Thoracic aorta (tissue), 2 donors: ENCODE measurements around the gene MBOAT7. TPM values are rescaled to one million over a fixed set of nuclear protein-coding genes. Genes with fewer than 3 reads are reported as not detected.
"Not testable (repeated sequence)": the region's sequence is repeated elsewhere in the genome, so short reads cannot be mapped to it uniquely, and the experiment has no call there.

Experiments used
- ATAC-seq: fragments of 150-250 bp; one replicate; pipeline ENCODE4 v1.8.0; 2017; ENCODE audit warnings: low read depth; ENCODE audit not compliant: insufficient number of reproducible peaks, low FRiP score
- DNase-seq: peaks from one replicate; pipeline ENCODE4 v3.0.0-alpha.2; 2020; ENCODE audit warnings: low spot score
- H3K27ac ChIP-seq, 2 donors: fragments of 200-600 bp; sonication (generic); 1 replicate in 1 of 2; 2 replicates in 1 of 2; pipeline ENCODE4 v1.5.1; 2016; ENCODE audit warnings: mild to moderate bottlenecking in 2 of 2, moderate library complexity in 2 of 2
- H3K27me3 ChIP-seq: fragments of 200-600 bp; sonication (generic); replicated peaks from 2 replicates; pipeline ENCODE4 v1.6.0; 2016; ENCODE audit warnings: mild to moderate bottlenecking; ENCODE audit not compliant: insufficient read depth
- H3K36me3 ChIP-seq: fragments of 200-600 bp; sonication (generic); one replicate; pipeline ENCODE4 v1.5.1; 2016
- H3K4me1 ChIP-seq, 2 donors: fragments of 200-600 bp; sonication (generic); 1 replicate in 1 of 2; 2 replicates in 1 of 2; pipeline versions ENCODE4 v1.5.1 to v1.6.0; 2016; ENCODE audit warnings: low read depth in 2 of 2, mild to moderate bottlenecking in 1 of 2; ENCODE audit not compliant: control insufficient read depth in 1 of 2
- H3K4me3 ChIP-seq: fragments of 200-600 bp; sonication (generic); 2 replicates; pipeline ENCODE4 v1.5.1; 2016; ENCODE audit warnings: mild to moderate bottlenecking
- H3K9me3 ChIP-seq: fragments of 200-600 bp; sonication (generic); 2 replicates; pipeline ENCODE4 v1.5.1; 2016
- CTCF ChIP-seq: fragments of 200-600 bp; sonication (generic); IDR thresholded peaks from one replicate; pipeline ENCODE4 v1.5.1; 2019; ENCODE audit warnings: antibody characterized with exemption
- total RNA-seq, 2 donors: library from RNA; depleted of rRNA; stranded (reverse); fragments of >200 nt; gene quantifications; one replicate each; pipeline versions ENCODE4 v1.1.0 to v1.2.3, GENCODE V29; 2016

Gene MBOAT7
- total RNA-seq, 2 donors from 2014 or later, result 46.0 to 61.1 TPM

GRCh38 chr19:54201172-54201701 lies 11.9 kb upstream of the MBOAT7 start:
- Histone ChIP-seq H3K27ac (peak overlapping the region; percentile 87 to 91), H3K9me3 (no peaks in the 10 kb centered on the region), H3K27me3 (no peaks in the 10 kb centered on the region), H3K4me1 (peaks cover 24 to 49% of the 10 kb centered on the region in 2 donors), H3K4me3 (peak overlapping the region; percentile 82), H3K36me3 (peaks cover 31% of the 10 kb centered on the region)
- TF ChIP-seq CTCF, result no peak
- DNase-seq (no peak), ATAC-seq (no peak)

- no peak for DNase-seq
- H3K27me3 ChIP-seq, result no peaks in the 10 kb centered on the region
- H3K4me1 ChIP-seq, result peaks cover 24 to 36% of the 10 kb centered on the region in 2 donors
- H3K4me3 ChIP-seq, result no peak overlapping the region
- no peak for ATAC-seq
- H3K27ac ChIP-seq, result no peak overlapping the region
- no peak for TF ChIP-seq CTCF
- H3K36me3 ChIP-seq, result peaks cover 15% of the 10 kb centered on the region
- H3K9me3 ChIP-seq, result no peaks in the 10 kb centered on the region
Observed at GRCh38 chr19:54199401-54199800, 10.0 kb upstream of the MBOAT7 start.

- Histone ChIP-seq H3K4me1 (peaks cover 11 to 19% of the 10 kb centered on the region in 2 donors), H3K27ac (no peak overlapping the region), H3K36me3 (peaks cover 9% of the 10 kb centered on the region), H3K4me3 (no peak overlapping the region), H3K27me3 (no peaks in the 10 kb centered on the region), H3K9me3 (no peaks in the 10 kb centered on the region)
- no peak for ATAC-seq
- no peak for TF ChIP-seq CTCF
- DNase-seq, result no peak
Observed at GRCh38 chr19:54197121-54197520, 7.7 kb upstream of the MBOAT7 start.

GRCh38 chr19:54196536-54196935 lies 7.2 kb upstream of the MBOAT7 start:
- Histone ChIP-seq H3K36me3 (peaks cover 9% of the 10 kb centered on the region), H3K4me3 (no peak overlapping the region), H3K9me3 (no peaks in the 10 kb centered on the region), H3K27ac (no peak overlapping the region), H3K27me3 (no peaks in the 10 kb centered on the region), H3K4me1 (peaks cover 9 to 19% of the 10 kb centered on the region in 2 donors)
- ATAC-seq (no peak), DNase-seq (no peak)
- no peak for TF ChIP-seq CTCF

- not testable (repeated sequence) for H3K27me3 ChIP-seq, H3K9me3 ChIP-seq, H3K27ac ChIP-seq, DNase-seq, ATAC-seq, H3K4me3 ChIP-seq, H3K36me3 ChIP-seq
- H3K4me1 ChIP-seq, result peaks cover 7 to 12% of the 10 kb centered on the region in 2 donors
Observed at GRCh38 chr19:54194463-54194862, 5.1 kb upstream of the MBOAT7 start.

GRCh38 chr19:54193011-54193410 lies 3.6 kb upstream of the MBOAT7 start:
- Histone ChIP-seq H3K4me1 (peaks cover 13 to 21% of the 10 kb centered on the region in 2 donors), H3K4me3 (no peak overlapping the region), H3K36me3 (peaks cover 9% of the 10 kb centered on the region), H3K9me3 (no peaks in the 10 kb centered on the region), H3K27ac (no peak overlapping the region), H3K27me3 (no peaks in the 10 kb centered on the region)
- ATAC-seq, result no peak
- no peak for DNase-seq
- no peak for TF ChIP-seq CTCF
